ENCODE data around the gene MYOG. TPM values are rescaled to one million over a fixed set of nuclear protein-coding genes. Genes with fewer than 3 reads are reported as not detected.

Gene MYOG
- total and polyA plus RNA-seq, 2 of the 4 experiments (the other 2 are of a cell fraction) = not detected

- WGBS, 2 experiments (ENCODE audit: extremely low coverage in 2 of 2, insufficient read length in 1 of 2) = 91% methylated on average over 1 of the region's 2 CpGs; no CpG with 5 or more reads in 1 of the 2 experiments
- Histone ChIP-seq H2AFZ (replicated peaks; ENCODE audit: low read length, poor library complexity) (no peak overlapping the region), H2AK5ac (ENCODE audit: low read depth, low read length) (no peak overlapping the region), H3K23ac (ENCODE audit: low read depth, low read length) (no peak overlapping the region), H4K8ac (ENCODE audit: low read depth in 2 of 2, low read length in 2 of 2) (no peak overlapping the region), H3K9ac (ENCODE audit: low read depth, low read length) (no peak overlapping the region), H2BK5ac (ENCODE audit: low read depth, low read length, poor library complexity, severe bottlenecking) (no peak overlapping the region), H3K4me2 (ENCODE audit: low read depth, low read length) (no peak overlapping the region), H3K9me1 (ENCODE audit: insufficient read depth, low read length) (0 out of 2 replicates have a peak, but pooled peaks cover 5% of the 10 kb centered on the region), H4K5ac (ENCODE audit: low read depth, low read length) (no peak overlapping the region), H3K27me3 (ENCODE audit: control insufficient read depth, insufficient read depth, low read length) (no peaks in the 10 kb centered on the region), H3K27ac (ENCODE audit: insufficient read depth, low read length) (no peak overlapping the region), H3K18ac (ENCODE audit: low read depth, low read length) (no peak overlapping the region), H3K4me1 (ENCODE audit: control insufficient read depth, insufficient read depth, low read length) (peaks cover 21% of the 10 kb centered on the region), H2BK20ac (ENCODE audit: low read depth, low read length) (no peak overlapping the region), H3K9me3 (ENCODE audit: control insufficient read depth, insufficient read depth, low read length) (no peaks in the 10 kb centered on the region), H3K14ac (replicated peaks; ENCODE audit: low read depth, low read length) (no peak overlapping the region), H3K79me1 (ENCODE audit: low read depth in 1 of 2, low read length in 2 of 2) (peaks cover 0 to 9% of the 10 kb centered on the region in 2 experiments; a peak in 2 of 4 replicates), H3K4me3 (ENCODE audit: insufficient read depth, low read depth, low read length) (no peak overlapping the region), H2BK120ac (ENCODE audit: low read depth, low read length) (no peak overlapping the region), H2BK15ac (ENCODE audit: low read depth, low read length) (no peak overlapping the region), H4K91ac (ENCODE audit: insufficient read depth, low read depth, low read length) (no peak overlapping the region), H3K56ac (ENCODE audit: extremely low read depth, insufficient read depth, low read length) (no peak overlapping the region), H2AK9ac (replicated peaks; ENCODE audit: low read depth, low read length, poor library complexity) (no peak overlapping the region), H3K36me3 (ENCODE audit: control insufficient read depth, insufficient read depth, low read length) (no peaks in the 10 kb centered on the region), H4K20me1 (ENCODE audit: insufficient read depth, low read length) (peaks cover 13% of the 10 kb centered on the region), H3K4ac (ENCODE audit: low read depth, low read length) (no peak overlapping the region)
- TF ChIP-seq RAD21 (IDR thresholded peaks at IDR 0.05; ENCODE audit: low read length) (no peak), BHLHE40 (IDR thresholded peaks at IDR 0.05; ENCODE audit: low read depth, low read length) (no peak), POLR2A (IDR thresholded peaks at IDR 0.05; ENCODE audit: low read depth, low read length) (no peak), RCOR1 (IDR thresholded peaks at IDR 0.05; ENCODE audit: insufficient replicate concordance, low read length) (no peak), MXI1 (IDR thresholded peaks at IDR 0.05; ENCODE audit: borderline replicate concordance, low read depth, low read length) (no peak), USF2 (IDR thresholded peaks at IDR 0.05; ENCODE audit: low read depth, low read length) (no peak), ELK1 (IDR thresholded peaks at IDR 0.05; ENCODE audit: borderline replicate concordance, low read depth, low read length) (no peak), RFX5 (IDR thresholded peaks at IDR 0.05; ENCODE audit: low read depth, low read length) (no peak), CEBPB (IDR thresholded peaks at IDR 0.05; ENCODE audit: low read depth, low read length) (no peak), CHD1 (IDR thresholded peaks at IDR 0.05; ENCODE audit: low read depth, low read length) (no peak), MAFK (IDR thresholded peaks at IDR 0.05; ENCODE audit: low read depth, low read length) (no peak), CTCF (conservative IDR thresholded peaks at IDR 0.05; ENCODE audit: low read depth, low read length) (no peak), MAZ (IDR thresholded peaks at IDR 0.05; ENCODE audit: borderline replicate concordance, low read depth, low read length) (no peak)
- in situ Hi-C loops (cut with MboI; ENCODE audit: low sequenced_read_pairs) = no loop called here
- ATAC-seq (ENCODE audit: low read depth) = no peak
- DNase-seq = no peak
- intact Hi-C loops (cut with micrococcal nuclease) = loop anchor here (10.0 kb wide), 2 partner anchors 301 to 451 kb away; no protein-coding TSS in a partner anchor
- CTCF ChIA-PET = interaction anchor here (1.1 kb wide), 1 partner anchor 233 kb away, joined by 3 read pairs; no protein-coding TSS in a partner anchor
- POLR2A ChIA-PET (ENCODE audit: unreplicated experiment) = no interaction called here
- dilution Hi-C loops (cut with HindIII; ENCODE audit: low sequenced_read_pairs, unreplicated experiment) = no loop called here
- no TSS peak for BruUV-seq (replicated peaks)
Observed at GRCh38 chr1:203033917-203034316, 51.9 kb downstream of the MYOG start.

All from IMR-90 (cell line).